COLO668 (cell line): Measurements from ENCODE around the gene MCRIP2.

ENCODE experiments used
- DNase-seq: peaks from one replicate; lab custom pipeline; 2025; ENCODE audit not compliant: unreplicated experiment; lab: John Stamatoyannopoulos, UW

Gene MCRIP2

GRCh38 chr16:616733-617586 is 24.7 kb upstream of the MCRIP2 start:
- peak; percentile 38 for DNase-seq

GRCh38 chr16:617855-618254 is 23.8 kb upstream of the MCRIP2 start:
- peak; percentile 49 for DNase-seq

GRCh38 chr16:619476-620100 is 22.0 kb upstream of the MCRIP2 start:
- DNase-seq, result no peak

GRCh38 chr16:620700-621525 is 20.7 kb upstream of the MCRIP2 start:
- DNase-seq, result peak; percentile 55

GRCh38 chr16:621526-622105 is 20.0 kb upstream of the MCRIP2 start:
- no peak for DNase-seq

- DNase-seq, result no peak
These were observed 18.7 kb upstream of the MCRIP2 start for GRCh38 chr16:622920-623280.

- no peak for DNase-seq
These were observed 17.0 kb upstream of the MCRIP2 start for GRCh38 chr16:624526-625070.

- DNase-seq, result no peak
These were observed 16.3 kb upstream of the MCRIP2 start for GRCh38 chr16:625117-625976.

GRCh38 chr16:625977-626765 is 15.5 kb upstream of the MCRIP2 start:
- no peak for DNase-seq

- DNase-seq, result peak; percentile 59
These were observed 14.7 kb upstream of the MCRIP2 start for GRCh38 chr16:626787-627453.

GRCh38 chr16:627454-628239 is 14.0 kb upstream of the MCRIP2 start:
- DNase-seq, result peak; percentile 88

- no peak for DNase-seq
These were observed 13.1 kb upstream of the MCRIP2 start for GRCh38 chr16:628321-629061.

- DNase-seq, result no peak
These were observed 12.3 kb upstream of the MCRIP2 start for GRCh38 chr16:629185-629832.

- no peak for DNase-seq
These were observed 11.8 kb upstream of the MCRIP2 start for GRCh38 chr16:629833-630248.

GRCh38 chr16:630249-630814 is 11.3 kb upstream of the MCRIP2 start:
- no peak for DNase-seq

- peak; percentile 65 for DNase-seq
These were observed 10.7 kb upstream of the MCRIP2 start, which contains the start of gene WFIKKN1 for GRCh38 chr16:630815-631405. TSS of gene WFIKKN1 (plus strand) at chr16:630985. CDS start at chr16:631254, 269 bp downstream.
